ENCODE measurements around the gene RHOF.
"Not testable (repeated sequence)": the region's sequence is repeated elsewhere in the genome, so short reads cannot be mapped to it uniquely, and the experiment has no call there.

The RHOF gene

DNA sequence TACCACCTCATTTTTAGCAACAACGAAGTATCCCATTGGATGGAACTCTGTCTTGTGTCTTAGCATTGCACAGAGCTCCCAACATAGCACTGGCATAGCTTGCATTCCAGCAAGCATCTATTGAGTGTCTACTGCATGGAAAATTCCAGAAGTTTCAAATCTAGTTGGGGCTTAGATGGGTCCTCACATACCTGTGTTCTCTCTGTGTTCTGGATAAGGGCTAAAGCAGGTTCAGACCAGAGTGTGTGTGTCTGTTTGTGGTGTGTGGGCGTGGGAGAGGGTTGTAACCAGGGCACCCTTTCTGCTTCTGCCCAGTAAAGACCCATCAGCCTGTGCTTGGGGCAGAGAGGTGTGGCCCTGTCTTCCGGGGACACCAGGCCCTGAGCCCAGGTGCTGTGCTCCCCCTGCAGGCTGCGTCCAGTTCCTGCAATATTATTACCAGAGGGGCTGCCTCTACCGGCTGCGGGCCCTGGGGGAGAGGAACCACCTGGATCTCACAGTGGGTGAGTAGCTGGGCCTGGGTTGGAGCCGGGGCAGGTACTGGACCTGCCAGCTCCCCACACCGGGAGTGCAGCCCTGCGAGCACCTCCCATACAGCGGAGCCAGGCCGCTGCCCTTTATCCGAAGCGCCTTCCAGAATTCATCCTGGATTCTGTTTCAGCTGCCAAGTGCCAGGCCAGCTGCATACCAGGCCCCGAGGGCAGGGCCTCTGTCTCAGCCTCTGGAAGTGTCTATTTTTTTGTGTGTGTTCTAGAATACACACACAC lies 20.3 kb downstream of the RHOF start:
- peak; percentile 40 for DNase-seq

DNA sequence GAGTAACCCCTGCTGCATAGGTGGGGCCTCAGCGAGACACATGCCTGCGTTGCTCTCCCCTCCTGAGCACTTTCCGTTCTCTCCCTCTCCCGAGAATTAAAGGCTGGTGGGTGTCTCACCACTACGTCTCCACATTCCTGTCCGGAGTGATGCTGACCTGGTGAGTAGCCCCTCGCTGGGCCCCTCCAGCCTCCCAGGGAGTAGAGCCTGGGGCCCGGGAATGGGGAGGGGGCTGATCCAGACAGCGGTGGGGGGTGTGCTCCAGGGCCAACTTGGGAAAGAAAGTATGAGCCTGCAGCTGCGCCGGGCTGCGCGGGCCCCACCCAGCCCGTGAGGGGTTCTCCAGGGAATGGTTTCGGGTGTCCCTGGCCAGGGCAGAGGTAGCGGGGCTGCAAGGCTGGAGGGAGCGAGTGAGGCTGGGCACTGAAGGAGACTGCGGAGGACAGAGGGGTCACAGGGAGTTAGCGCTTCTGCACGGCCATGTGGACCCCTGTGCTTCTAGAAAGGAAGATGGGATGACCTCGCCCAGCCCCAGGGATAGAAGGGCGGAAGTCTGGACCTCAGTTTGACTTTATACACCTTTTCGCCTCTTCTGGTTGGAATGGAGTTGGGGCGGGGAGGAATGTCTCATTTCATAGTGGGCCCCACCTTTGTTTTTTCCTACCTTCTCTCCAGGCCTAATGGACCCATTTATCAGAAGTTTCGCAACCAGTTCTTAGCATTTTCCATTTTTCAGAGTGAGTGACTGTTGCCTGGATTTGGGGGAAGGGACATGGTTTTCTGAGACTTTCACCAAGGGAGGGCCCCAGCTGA lies 22.5 kb downstream of the RHOF start:
- DNase-seq = no peak

- DNase-seq = no peak
Observed at GRCh38 chr12:121770388-121770787, 23.1 kb downstream of the RHOF start.

DNA sequence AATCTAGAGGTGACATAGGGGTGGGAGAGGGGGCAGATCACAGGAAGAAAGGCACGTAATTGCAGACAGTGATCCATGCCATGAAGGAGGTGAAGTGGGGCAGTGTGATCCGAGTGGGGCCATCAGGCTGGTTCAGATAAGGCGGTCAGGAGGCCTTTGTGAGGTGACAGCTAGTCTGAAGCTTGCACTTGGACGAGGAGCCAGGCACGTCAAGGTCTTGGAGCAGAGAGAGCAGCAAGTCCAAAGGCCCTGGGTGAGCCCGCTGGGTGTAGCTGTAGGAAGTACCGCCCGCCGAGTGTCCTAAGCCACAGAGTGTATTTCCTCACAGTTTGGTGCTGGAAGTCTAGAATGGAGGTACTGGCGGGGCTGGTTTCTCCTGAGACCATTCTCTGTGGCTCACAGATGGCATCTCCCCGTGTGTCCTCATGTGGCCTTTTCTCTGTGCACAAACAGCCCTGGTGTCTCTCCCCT lies 23.6 kb downstream of the RHOF start:
- no peak for DNase-seq

GRCh38 chr12:121769297-121769830 lies 24.1 kb downstream of the RHOF start:
- no peak for DNase-seq

GRCh38 chr12:121767525-121768016 lies 25.9 kb downstream of the RHOF start:
- DNase-seq = peak; percentile 27

GRCh38 chr12:121766290-121767039 lies 27.0 kb downstream of the RHOF start:
- DNase-seq = no peak

DNA sequence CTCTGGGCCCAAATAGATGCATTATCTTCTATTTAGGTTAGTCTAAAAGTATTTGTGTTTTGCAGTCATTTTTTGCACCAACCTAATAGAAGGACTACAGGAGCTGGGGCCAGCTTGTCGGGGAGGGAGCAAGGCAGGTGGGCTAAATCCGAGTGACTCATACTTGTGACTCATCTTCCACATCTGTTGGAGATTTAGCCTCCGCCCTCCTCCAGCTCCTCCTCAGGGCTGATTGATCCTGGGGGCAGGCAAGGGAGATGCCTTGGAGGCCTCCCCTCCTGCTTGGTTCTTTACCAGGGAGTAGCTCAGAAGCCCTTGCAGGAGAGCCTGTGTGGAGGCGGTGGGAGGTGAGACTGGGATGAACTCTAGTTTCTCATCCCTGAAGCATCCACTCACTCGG lies 27.9 kb downstream of the RHOF start:
- no peak for DNase-seq

- DNase-seq = no peak
Observed at GRCh38 chr12:121764808-121765207, 28.7 kb downstream of the RHOF start.

DNA sequence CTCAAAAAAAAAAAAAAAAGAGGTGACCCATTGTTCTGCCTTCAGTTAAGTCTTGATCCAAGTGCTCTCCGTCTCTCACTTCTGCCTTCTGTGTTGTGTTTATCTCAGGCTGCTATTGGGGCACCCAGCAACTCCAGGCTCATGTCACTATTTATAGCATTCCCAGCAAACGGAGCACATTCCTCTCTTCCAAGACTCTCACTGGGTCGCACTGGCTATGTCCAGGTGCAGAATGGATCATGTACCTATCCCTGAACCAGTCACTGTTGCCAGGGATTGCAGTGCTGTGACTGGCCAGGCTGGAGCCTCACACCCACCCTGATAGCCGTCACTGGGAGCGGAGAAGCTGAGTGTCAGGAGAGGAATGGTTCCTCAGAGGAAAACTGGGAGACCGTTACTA lies 31.2 kb downstream of the RHOF start:
- DNase-seq = no peak

DNA sequence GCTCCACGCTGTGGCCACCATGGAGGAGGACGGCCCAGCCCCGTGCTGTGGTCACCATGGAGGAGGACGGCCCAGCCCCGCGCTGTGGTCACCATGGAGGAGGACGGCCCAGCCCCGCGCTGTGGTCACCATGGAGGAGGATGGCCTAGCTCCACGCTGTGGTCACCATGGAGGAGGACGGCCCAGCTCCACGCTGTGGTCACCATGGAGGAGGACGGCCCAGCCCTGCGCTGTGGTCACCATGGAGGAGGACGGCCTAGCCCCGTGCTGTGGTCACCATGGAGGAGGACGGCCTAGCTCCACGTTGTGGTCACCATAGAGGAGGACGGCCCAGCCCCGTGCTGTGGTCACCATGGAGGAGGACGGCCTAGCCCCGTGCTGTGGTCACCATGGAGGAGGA lies 35.0 kb downstream of the RHOF start:
- not testable (repeated sequence) for DNase-seq

DNA sequence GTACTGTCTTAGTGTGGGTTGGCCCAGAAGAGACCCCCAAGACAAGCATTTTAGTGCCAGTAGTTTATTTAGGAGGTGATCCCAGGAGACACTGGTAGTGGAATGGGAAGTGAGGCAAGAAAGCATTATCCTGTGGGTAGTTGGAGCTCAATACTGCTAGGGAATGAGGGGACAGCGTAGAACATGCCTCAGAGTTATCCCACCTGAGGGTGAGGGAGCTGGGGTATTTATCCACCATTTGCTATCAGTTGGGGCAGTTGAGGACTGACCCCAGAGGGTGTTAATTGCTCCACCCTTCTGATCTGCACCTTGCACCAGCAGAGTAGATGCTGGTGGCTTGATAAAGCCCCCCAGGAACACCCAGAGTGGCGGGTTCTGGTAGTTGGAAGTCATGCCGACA lies 37.9 kb downstream of the RHOF start:
- no peak for DNase-seq

DNA sequence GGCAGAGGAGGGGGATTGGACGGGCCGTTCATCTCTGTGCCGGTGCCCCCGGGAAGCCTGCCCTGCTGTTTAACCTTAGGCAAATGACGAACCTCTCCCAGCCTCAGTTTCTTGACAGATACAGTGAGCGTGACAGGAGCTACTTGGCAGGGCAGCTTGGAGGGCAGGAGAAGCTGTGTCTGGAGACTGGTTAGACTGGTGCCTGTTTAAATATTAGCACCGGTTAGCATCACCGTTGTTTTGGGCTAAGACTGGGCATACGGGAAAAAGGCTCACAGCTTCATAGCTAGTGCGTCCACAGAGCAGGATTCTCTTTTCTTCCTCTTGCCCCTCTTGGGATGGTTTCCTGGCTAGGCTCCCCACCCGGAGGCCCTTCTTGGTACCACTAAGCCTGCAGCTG lies 38.7 kb downstream of the RHOF start:
- no peak for DNase-seq

- no peak for DNase-seq
Observed at GRCh38 chr12:121753844-121754264, 39.6 kb downstream of the RHOF start.

DNA sequence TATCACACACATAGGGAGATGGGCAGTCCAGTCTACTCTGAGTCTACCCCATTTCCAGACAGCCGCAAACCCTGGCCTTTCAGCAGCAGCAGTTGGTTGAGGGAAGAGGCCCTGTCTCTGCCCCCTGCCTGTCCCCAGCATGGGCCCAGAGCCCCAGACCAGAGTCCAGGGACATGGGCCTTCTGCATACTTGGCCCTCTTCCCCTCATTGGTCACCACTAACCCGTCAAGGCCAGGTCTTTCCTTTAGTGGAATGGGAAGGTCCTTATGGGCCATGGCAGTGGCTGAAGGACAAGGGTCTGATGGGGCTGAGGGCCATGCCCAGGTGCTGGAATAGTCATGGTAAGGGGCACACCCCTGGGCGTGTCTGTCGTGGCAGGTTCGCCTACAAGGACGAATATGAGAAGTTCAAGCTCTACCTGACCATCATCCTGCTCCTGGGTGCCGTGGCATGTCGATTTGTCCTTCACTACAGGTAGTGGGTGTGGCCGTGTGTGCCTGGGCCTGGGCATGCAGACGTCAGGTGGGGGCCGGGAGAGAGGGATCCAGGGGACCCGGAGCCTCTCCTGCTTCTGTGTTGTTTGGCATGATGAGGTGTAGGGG lies 41.6 kb downstream of the RHOF start:
- DNase-seq = no peak

GRCh38 chr12:121751034-121751433 lies 42.5 kb downstream of the RHOF start:
- no peak for DNase-seq

GRCh38 chr12:121750507-121750955 lies 43.0 kb downstream of the RHOF start:
- DNase-seq = no peak

DNA sequence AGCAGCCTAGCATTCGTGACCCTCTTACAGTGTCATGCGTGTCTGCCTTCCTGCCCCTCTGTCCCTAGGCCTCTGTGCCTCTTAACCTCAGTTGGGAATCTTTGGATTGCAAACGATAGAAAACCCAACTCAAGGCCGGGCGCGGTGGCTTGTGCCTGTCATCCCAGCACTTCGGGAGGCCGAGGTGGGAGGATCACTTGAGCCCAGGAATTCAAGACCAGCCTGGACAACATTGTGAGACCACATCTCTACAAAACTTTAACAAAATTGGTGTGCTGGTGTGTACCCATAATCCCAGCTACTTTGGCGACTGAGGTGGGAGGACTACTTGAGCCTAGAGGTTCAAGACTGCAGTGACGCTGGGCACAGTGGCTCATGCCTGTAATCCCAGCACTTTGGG lies 44.2 kb downstream of the RHOF start:
- DNase-seq = no peak

DNA sequence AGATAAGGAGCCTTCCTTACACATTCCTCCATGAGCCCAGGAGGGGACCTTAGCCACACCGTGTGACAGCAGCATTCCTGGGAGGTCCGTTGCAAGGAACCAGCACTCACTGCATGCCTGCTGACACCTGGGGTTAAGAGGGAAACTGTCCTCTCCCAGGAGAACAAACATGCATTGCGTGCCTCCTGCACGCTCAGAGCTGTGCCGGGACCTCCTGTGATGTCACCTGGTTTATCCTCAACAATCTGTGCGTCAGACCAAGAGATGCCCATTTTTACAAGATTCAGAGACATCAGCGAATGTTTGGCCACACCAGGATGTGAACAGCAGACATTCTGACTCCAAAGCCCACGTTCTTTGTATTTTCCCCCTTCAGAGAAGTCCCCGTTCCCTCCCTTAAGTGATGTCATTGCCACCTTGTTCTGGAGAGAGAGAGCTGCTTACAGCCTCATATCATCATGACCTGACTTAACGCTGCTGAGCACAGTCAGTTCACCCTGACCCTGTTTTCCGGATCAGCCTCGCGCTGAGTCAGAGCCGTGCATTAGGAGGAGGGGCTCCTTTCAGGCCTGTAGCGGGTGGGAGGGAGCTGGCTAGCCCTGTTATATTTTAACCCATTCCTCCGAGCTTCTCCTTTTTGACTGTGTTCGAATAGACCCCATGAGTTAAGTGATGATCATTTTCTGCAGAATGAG lies 44.8 kb downstream of the RHOF start:
- DNase-seq = no peak

- no peak for DNase-seq
Observed at GRCh38 chr12:121748218-121748570, 45.3 kb downstream of the RHOF start.

DNA sequence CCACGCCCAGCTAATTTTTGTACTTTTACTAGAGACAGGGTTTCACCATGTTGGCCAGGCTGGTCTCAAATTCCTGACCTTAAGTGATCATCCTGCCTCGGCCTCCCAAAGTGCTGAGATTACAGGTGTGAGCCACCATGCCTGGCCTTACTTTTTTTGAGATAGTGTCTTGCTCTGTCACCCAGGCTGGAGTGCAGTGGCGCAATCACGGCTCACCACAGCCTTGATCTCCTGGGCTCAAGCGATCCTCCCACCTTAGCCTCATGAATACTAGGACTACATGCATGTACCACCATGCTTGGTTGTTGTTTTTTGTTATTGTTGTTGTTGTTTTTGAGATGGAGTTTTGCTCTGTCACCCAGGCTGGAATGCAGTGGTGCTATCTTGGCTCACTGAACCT lies 47.9 kb downstream of the RHOF start:
- not testable (repeated sequence) for DNase-seq

- no peak for DNase-seq
Observed at GRCh38 chr12:121741743-121742142, 51.7 kb downstream of the RHOF start.

Measured in NCI-H1092 treated with DMSO at 0.1 percent for 48 hours (cell line).